ENCODE results near the gene ZP4.

GRCh38 chr1:237931581-237931980 is 40.9 kb upstream of the ZP4 start:
- TF ChIP-seq, protein P1, sequence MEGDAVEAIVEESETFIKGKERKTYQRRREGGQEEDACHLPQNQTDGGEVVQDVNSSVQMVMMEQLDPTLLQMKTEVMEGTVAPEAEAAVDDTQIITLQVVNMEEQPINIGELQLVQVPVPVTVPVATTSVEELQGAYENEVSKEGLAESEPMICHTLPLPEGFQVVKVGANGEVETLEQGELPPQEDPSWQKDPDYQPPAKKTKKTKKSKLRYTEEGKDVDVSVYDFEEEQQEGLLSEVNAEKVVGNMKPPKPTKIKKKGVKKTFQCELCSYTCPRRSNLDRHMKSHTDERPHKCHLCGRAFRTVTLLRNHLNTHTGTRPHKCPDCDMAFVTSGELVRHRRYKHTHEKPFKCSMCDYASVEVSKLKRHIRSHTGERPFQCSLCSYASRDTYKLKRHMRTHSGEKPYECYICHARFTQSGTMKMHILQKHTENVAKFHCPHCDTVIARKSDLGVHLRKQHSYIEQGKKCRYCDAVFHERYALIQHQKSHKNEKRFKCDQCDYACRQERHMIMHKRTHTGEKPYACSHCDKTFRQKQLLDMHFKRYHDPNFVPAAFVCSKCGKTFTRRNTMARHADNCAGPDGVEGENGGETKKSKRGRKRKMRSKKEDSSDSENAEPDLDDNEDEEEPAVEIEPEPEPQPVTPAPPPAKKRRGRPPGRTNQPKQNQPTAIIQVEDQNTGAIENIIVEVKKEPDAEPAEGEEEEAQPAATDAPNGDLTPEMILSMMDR (conservative IDR thresholded peaks at IDR 0.05; ENCODE audit: low read depth, low read length) = no peak
- TF ChIP-seq EZH2 (IDR thresholded peaks at IDR 0.05; ENCODE audit: low read length, unreplicated experiment) = no peak
